Measurements from ENCODE around the gene ZNF311.
A peak's percentile ranks its signal among the peaks of the same experiment; 100 is the strongest.

ZNF311 gene

GRCh38 chr6:28995093-28995650 lies 9.9 kb downstream of the ZNF311 start:
- H3K4me3 ChIP-seq (replicated peaks; ENCODE audit: low read depth, low read length): no peak overlapping the region
- no peaks in the 10 kb centered on the region for H3K36me3 ChIP-seq (ENCODE audit: control insufficient read depth, insufficient read depth, low read length)
- no peak for TF ChIP-seq CTCF (IDR thresholded peaks at IDR 0.05; ENCODE audit: insufficient read depth, low read length, poor library complexity, severe bottlenecking)
- no peak for DNase-seq (ENCODE audit: extremely low read depth, insufficient read length)
- H3K27me3 ChIP-seq (replicated peaks; ENCODE audit: control insufficient read depth, insufficient read depth, low read length): no peaks in the 10 kb centered on the region

- peak; percentile 84 for DNase-seq (ENCODE audit: extremely low read depth, insufficient read length)
- Histone ChIP-seq H3K36me3 (ENCODE audit: control insufficient read depth, insufficient read depth, low read length) (no peaks in the 10 kb centered on the region), H3K4me3 (replicated peaks; ENCODE audit: low read depth, low read length) (peak overlapping the region; percentile 6), H3K27me3 (replicated peaks; ENCODE audit: control insufficient read depth, insufficient read depth, low read length) (no peaks in the 10 kb centered on the region)
- peak; percentile 46 for TF ChIP-seq CTCF (IDR thresholded peaks at IDR 0.05; ENCODE audit: insufficient read depth, low read length, poor library complexity, severe bottlenecking)
These were observed 16.4 kb downstream of the ZNF311 start for GRCh38 chr6:28988536-28989311.

GRCh38 chr6:28985462-28986164 lies 19.5 kb downstream of the ZNF311 start:
- TF ChIP-seq CTCF (IDR thresholded peaks at IDR 0.05; ENCODE audit: insufficient read depth, low read length, poor library complexity, severe bottlenecking): no peak
- Histone ChIP-seq H3K36me3 (ENCODE audit: control insufficient read depth, insufficient read depth, low read length) (no peaks in the 10 kb centered on the region), H3K27me3 (replicated peaks; ENCODE audit: control insufficient read depth, insufficient read depth, low read length) (no peaks in the 10 kb centered on the region), H3K4me3 (replicated peaks; ENCODE audit: low read depth, low read length) (0 out of 2 replicates have a peak overlapping the region, but pooled peaks have one; percentile 14)
- DNase-seq (ENCODE audit: extremely low read depth, insufficient read length): no peak

- Histone ChIP-seq H3K27me3 (replicated peaks; ENCODE audit: control insufficient read depth, insufficient read depth, low read length) (no peaks in the 10 kb centered on the region), H3K4me3 (replicated peaks; ENCODE audit: low read depth, low read length) (no peak overlapping the region), H3K36me3 (ENCODE audit: control insufficient read depth, insufficient read depth, low read length) (no peaks in the 10 kb centered on the region)
- TF ChIP-seq CTCF (IDR thresholded peaks at IDR 0.05; ENCODE audit: insufficient read depth, low read length, poor library complexity, severe bottlenecking): no peak
- no peak for DNase-seq (ENCODE audit: extremely low read depth, insufficient read length)
These were observed 21.3 kb downstream of the ZNF311 start for GRCh38 chr6:28983838-28984237.

- no peak for DNase-seq (ENCODE audit: extremely low read depth, insufficient read length)
These were observed 22.4 kb downstream of the ZNF311 start for GRCh38 chr6:28982476-28983266.

More at GRCh38 chr6:28982476-28983266, 22.4 kb downstream of the ZNF311 start:
- Histone ChIP-seq H3K27me3 (replicated peaks; ENCODE audit: control insufficient read depth, insufficient read depth, low read length) (no peaks in the 10 kb centered on the region), H3K36me3 (ENCODE audit: control insufficient read depth, insufficient read depth, low read length) (no peaks in the 10 kb centered on the region), H3K4me3 (replicated peaks; ENCODE audit: low read depth, low read length) (peak overlapping the region; percentile 55)
- no peak for TF ChIP-seq CTCF (IDR thresholded peaks at IDR 0.05; ENCODE audit: insufficient read depth, low read length, poor library complexity, severe bottlenecking)
